HG03103 (cell line): ENCODE measurements around the gene SLC30A3.

Experiments used
- ATAC-seq: cut with Tn5 transposase; IDR thresholded peaks from one replicate; pipeline ENCODE4 v1.9.1; 2021; ENCODE audit warnings: low read depth; ENCODE audit not compliant: unreplicated experiment

Gene SLC30A3

DNA sequence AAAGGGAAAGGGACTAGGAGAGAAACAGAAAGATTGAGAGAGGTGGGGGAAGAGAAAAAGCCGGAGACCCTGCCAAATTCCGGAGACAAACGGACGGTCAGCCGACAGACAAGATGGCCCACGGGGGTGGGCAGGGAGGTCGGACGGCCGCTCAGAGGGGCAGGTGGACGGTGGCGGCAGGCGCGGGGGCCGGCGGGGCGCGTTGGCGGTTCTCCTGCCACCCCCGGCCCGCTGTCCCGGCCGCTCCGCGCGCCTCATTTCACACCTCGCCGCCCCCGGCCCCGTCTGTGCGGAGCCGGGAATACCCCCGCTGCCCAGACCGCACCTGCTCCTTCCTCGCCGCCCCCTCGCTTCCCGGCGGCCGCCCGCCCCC lies 935 bp downstream of the SLC30A3 start:
- ATAC-seq = no peak

- no peak for ATAC-seq
Observed at GRCh38 chr2:27261241-27261925, 1.5 kb downstream of the SLC30A3 start.

DNA sequence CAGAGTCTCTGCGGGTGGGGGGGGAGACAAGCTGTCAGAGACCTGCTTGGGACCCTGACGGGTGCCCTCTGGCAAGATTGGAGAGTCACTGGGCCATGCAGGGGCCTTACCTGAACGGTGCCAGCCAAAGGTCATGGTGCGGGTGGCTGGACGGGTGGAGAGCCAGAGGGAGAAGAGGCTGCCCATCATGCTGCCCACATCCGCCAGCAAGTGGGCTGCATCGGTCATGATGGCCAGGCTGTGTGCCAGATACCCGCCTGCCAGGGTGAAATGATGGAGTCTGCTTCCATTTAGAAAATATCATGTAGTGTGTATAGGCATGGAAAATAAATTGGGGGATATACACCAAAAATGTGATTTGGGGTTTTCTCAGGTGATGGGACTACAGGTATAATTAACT lies 4.8 kb downstream of the SLC30A3 start:
- no peak for ATAC-seq

DNA sequence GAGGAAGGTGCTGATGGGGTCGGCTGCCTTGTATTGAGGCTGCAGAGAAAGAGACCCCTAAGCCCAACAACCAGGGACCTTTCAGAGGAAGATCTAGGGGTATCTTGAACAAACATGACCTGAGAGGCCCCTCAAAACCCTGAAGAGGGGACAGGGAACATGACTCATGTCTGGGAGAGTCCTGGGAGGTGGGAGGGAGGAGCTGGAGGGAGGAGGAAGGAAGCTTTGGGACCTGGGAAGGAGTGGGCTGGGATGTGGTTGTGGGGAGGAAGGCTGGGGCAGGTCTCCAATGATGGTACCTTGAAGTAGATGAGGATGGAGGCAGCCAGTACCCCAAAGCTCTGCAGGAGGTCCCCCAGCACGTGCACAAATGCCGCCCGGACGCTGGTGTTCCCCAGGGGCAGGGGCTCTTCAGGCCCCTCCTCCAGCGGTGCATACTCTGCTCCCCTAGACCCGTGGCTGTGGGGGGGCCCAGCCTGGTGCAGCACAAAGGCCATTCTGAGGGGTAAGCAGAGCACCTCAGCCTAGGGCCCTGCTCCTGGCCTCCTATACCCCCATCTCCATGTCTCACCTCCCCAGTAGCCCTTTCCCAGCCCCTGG lies 5.9 kb downstream of the SLC30A3 start:
- ATAC-seq = no peak

GRCh38 chr2:27255660-27256059 lies 7.2 kb downstream of the SLC30A3 start:
- ATAC-seq = no peak

DNA sequence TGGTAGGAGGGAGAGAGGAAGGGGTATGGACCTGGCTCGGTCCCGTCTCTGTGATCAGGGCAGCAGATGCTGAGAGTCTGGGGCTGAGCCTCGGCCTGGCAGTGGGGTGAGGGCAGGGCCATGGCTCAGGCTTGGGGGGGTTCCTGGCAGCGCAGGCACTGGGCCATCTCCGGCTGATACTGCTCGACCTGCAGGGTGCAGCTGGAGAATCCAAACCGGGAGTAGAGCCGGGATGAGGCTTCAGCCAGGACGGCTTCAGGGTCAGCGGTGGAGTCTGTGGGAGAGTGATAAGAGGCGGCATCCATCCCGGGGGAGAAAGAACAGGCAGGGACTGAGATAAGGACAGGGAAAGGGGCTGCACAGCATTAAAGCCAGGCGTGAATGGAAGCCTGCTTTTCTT lies 7.7 kb downstream of the SLC30A3 start:
- ATAC-seq = no peak

DNA sequence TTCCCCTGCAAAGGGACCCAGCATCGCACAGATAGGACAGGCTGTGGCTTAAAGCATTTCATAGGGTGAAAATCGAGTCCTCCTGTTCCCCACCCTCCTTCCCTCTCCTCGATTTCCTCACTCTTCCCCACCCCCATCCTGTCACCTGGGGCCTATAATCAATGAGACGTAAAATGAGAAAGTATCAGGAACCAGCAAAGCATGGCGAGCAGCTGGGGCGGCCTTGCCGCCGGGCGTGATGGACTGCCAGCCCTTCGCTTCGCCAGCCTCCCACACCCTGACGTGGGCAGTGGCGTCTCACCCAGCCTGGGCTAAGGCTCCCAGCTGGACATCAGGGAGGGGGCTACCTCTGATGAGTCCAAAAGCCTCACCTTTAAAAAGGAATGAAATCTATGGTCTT lies 11.1 kb downstream of the SLC30A3 start:
- ATAC-seq = no peak

GRCh38 chr2:27250652-27251379 lies 12.0 kb downstream of the SLC30A3 start:
- ATAC-seq = no peak

GRCh38 chr2:27249891-27250651 lies 12.8 kb downstream of the SLC30A3 start:
- ATAC-seq = no peak

DNA sequence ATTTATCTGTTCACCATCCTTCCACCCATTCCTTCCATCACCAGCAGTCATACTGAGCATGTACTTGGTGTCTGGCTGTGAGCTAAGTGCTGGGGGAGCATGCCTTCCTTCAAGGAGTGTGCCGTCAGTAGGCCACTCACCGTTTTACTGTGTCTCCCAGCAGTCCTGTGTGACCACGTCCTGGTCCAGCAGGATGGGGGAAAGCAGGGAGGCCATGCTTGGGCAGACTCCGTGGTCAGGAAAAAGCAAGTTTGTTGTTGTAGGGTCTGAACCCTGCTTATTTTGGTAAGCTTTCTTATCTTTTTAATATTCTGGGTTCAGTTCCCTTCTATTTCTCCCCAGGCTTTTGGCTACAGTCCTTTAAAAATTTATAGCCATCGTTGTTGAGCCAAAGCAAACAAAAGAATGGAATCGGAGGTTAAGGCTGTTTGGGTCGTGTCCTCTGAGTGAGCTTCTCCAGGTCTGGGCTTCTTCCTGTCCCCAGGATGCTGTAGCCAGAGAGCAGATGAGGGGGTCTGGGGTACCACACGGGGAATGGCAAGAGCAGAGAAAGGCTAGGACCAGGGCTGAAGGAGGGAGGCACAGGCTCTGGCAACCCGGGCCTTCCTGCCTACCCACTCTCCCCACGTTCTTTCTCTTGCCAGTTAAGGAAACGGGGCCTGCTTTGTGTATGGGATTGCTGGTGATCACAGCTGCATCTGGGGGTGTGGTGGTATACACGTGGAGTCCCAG lies 13.5 kb downstream of the SLC30A3 start:
- no peak for ATAC-seq

DNA sequence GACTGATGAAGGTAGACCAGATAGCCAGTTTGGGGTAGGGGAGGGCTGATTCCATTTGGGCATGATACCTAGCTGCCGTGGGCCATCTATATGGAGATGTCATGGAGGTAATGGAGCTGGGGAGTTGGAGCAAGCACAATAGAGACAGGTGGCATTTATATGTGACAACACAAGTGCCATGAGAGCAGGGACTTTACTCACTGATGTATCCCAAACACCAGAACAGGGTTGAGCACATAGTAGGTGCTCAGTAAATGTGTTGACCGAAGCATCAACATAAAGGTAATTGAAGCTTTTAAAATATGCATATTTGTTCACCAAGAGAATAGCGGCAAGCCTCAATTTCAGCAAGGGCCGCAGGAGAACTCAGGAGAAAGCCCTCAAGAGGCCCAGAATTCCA lies 15.0 kb downstream of the SLC30A3 start:
- ATAC-seq = no peak

- no peak for ATAC-seq
Observed at GRCh38 chr2:27245626-27246025, 17.2 kb downstream of the SLC30A3 start.

DNA sequence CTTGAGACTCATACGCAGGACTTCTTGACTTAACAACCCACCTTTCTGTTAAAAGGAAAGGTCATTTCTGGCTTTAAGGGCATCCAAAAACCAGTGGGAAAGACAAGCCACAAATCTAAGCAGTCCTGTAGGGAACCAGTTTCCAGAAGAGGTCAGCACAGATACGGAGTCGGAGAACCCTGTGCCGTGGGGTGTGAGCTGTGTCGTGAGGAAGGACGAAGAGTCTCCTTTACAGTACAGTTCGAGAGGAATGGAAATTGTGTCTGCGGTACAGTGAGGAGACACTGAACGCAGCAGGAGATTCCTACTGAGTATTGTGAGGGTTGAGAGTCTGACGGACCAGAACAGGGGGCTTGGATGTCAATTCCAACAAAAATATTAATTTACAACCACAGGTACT lies 17.7 kb downstream of the SLC30A3 start:
- no peak for ATAC-seq

- no peak for ATAC-seq
Observed at GRCh38 chr2:27243391-27244130, 19.3 kb downstream of the SLC30A3 start.

DNA sequence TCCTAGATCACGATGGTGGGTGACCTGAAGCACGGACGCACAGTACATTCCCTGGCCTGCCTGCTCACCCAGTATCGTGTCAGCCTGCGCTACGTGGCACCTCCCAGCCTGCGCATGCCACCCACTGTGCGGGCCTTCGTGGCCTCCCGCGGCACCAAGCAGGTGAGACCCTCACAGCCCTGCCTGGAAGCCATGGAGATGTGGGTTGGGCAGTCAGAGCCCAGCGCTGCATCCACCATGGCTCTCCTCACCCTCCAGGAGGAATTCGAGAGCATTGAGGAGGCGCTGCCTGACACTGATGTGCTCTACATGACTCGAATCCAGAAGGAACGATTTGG lies 20.3 kb downstream of the SLC30A3 start:
- no peak for ATAC-seq

DNA sequence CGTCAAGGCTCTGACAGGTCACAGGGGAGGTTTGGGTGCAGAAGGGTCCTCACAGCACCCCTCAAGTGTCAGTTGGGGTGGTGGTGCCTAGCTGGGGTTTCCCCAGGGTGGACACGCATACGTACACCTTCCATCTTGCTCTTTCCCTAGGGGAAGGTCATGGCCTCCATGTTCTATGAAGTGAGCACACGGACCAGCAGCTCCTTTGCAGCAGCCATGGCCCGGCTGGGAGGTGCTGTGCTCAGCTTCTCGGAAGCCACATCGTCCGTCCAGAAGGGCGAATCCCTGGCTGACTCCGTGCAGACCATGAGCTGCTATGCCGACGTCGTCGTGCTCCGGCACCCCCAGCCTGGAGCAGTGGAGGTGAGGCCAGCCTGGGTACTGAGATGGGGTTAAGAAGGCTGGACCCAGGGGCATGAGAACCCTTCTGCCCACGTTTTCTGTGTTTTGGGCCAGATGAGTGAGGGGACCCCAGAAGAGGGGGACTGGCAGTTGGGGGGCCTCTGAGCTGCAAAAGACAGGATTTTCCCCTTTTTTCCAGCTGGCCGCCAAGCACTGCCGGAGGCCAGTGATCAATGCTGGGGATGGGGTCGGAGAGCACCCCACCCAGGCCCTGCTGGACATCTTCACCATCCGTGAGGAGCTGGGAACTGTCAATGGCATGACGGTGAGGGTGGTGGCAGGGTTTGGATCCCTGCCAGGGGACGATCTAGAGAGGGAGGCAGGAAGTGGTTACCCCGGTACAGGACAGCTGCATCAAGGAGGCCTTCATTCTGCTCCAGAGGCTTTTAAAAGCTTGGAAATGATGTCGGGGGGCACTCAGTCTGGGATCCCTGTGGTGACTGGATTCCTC lies 20.9 kb downstream of the SLC30A3 start:
- no peak for ATAC-seq

DNA sequence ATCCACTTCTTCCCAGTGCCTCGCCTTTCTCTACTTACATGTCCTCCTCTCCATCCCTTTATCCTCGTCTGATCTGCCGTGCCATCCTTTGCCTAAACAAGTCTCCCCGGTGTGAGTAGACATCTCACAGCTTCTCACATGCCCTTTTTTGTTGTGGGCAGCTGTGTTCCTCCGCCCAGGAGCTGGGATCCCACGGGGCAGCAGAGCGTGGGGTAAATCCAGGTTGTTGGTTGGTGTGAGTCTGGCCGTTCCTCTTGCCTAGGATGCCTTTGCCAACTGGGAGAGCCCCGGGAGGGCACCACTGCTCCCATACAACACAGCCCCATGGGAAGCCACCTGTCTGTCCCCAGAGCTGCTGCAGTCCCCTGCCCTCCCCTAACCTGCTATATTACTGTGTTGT lies 22.4 kb downstream of the SLC30A3 start:
- ATAC-seq = no peak

GRCh38 chr2:27238976-27239375 lies 23.9 kb downstream of the SLC30A3 start:
- no peak for ATAC-seq

DNA sequence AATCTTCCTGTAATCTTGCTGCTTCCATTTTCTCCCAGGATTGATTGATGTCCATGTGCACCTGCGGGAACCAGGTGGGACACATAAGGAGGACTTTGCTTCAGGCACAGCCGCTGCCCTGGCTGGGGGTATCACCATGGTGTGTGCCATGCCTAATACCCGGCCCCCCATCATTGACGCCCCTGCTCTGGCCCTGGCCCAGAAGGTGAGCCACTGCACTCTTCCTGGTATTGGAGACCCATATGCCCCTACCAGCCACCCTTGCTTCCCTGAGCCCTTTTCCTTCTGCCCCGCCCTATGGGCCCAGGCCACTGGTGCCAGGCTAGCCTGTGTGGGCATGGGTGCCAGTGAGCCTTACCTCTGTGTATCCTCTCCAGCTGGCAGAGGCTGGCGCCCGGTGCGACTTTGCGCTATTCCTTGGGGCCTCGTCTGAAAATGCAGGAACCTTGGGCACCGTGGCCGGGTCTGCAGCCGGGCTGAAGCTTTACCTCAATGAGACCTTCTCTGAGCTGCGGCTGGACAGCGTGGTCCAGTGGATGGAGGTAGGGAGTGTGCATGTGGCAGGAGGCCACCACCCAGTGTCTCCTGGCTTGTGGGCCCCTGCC lies 25.4 kb downstream of the SLC30A3 start:
- no peak for ATAC-seq
